ENCODE measurements around the gene MYO5C.
"Not testable (repeated sequence)": the region's sequence is repeated elsewhere in the genome, so short reads cannot be mapped to it uniquely, and the experiment has no call there.

The MYO5C gene

GRCh38 chr15:52200831-52201365, 94.7 kb downstream of the MYO5C start:
- no peak for DNase-seq

GRCh38 chr15:52199271-52199670, 96.3 kb downstream of the MYO5C start:
- DNase-seq, result no peak

- no peak for DNase-seq
These were observed 98.7 kb downstream of the MYO5C start for GRCh38 chr15:52196891-52197290.

GRCh38 chr15:52193791-52194190, 101.8 kb downstream of the MYO5C start:
- DNase-seq, result no peak

GRCh38 chr15:52193321-52193720, 102.3 kb downstream of the MYO5C start:
- DNase-seq, result no peak

GRCh38 chr15:52191207-52191606, 104.4 kb downstream of the MYO5C start, which contains the start of gene GNB5:
Gene GNB5 (minus strand): TSS chr15:52191392. CDS start chr15:52184676, 6,716 bp downstream.
- no peak for DNase-seq

GRCh38 chr15:52186651-52187486, 108.7 kb downstream of the MYO5C start:
- DNase-seq, result no peak

- DNase-seq, result no peak
These were observed 110.4 kb downstream of the MYO5C start for GRCh38 chr15:52185151-52185561.

- no peak for DNase-seq
These were observed 110.9 kb downstream of the MYO5C start for GRCh38 chr15:52184721-52185120.

- DNase-seq, result peak; percentile 39 to 55 (median 44)
These were observed 111.9 kb downstream of the MYO5C start for GRCh38 chr15:52183562-52184173.

GRCh38 chr15:52181938-52182780, 113.4 kb downstream of the MYO5C start:
- DNase-seq, result no peak

- no peak for DNase-seq
These were observed 114.7 kb downstream of the MYO5C start for GRCh38 chr15:52180851-52181450.

GRCh38 chr15:52180196-52180835, 115.3 kb downstream of the MYO5C start:
- DNase-seq, result no peak

- peak; percentile 72 to 90 (median 83) for DNase-seq
These were observed 116.1 kb downstream of the MYO5C start for GRCh38 chr15:52179278-52180195.

GRCh38 chr15:52178765-52179164, 116.8 kb downstream of the MYO5C start:
- DNase-seq, result no peak

- no peak for DNase-seq
These were observed 122.7 kb downstream of the MYO5C start for GRCh38 chr15:52172869-52173268.

- DNase-seq, result no peak
These were observed 123.8 kb downstream of the MYO5C start for GRCh38 chr15:52171807-52172206.

- DNase-seq, result no peak
These were observed 124.2 kb downstream of the MYO5C start for GRCh38 chr15:52171386-52171785.

- not testable (repeated sequence) for DNase-seq
These were observed 125.4 kb downstream of the MYO5C start for GRCh38 chr15:52170199-52170598.

GRCh38 chr15:52165494-52166131, 130.0 kb downstream of the MYO5C start:
- not testable (repeated sequence) for DNase-seq

All from suppressor macrophage treated with lipopolysaccharide for 1 hour (primary cell).